GM19468 (cell line): ENCODE data around the gene NCOR2.

Source experiments
- ATAC-seq: cut with Tn5 transposase; IDR thresholded peaks from one replicate; pipeline ENCODE4 v1.9.1; 2021; ENCODE audit warnings: mild to moderate bottlenecking, moderate library complexity, moderate number of reproducible peaks; ENCODE audit not compliant: unreplicated experiment; ENCODE audit errors: extremely low read depth

NCOR2 gene

DNA sequence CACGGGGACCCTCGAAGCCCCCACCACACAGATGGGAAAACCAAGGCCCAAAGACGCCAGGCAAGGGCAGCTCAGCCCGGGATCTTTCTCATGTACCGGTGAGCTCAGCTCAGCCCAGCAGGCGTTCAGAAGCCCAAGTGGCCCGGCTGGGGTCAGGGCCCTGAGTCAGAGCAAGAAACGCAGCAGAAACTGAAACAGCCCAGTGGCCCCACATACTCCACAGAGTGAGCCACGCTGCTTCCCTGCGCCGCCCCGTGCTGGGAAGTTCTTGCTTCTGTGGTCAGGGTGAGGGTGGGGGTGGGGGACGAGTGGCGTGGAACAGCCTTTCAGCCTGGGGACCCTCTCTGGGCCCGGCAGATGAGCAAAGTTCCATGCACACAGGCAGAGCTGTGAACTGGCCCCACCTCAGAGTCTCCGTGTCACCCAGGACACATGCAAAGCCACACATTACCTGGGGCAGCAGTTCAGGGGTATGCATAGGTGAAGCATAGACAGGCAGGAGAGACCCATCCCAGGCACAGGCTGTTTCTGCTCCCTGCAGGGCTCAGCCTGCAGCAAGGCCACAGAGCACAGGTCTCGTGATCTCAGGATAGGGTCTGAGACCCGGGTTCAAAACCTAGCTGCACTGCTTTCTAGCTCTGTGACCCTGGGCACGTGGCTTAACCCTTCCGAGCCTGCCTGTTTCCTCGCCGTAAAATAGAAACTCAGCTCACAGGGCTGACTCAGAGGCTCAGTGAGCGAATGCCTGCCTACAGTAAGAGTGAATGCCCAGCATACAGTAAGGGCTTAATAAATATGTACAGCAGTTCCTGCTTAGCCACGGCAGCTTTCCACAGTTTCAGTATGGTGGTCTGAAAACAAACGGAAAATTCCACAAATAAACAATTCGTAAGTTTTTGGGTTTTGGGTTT lies 21.6 kb downstream of the NCOR2 start:
- ATAC-seq: peak; percentile 69

DNA sequence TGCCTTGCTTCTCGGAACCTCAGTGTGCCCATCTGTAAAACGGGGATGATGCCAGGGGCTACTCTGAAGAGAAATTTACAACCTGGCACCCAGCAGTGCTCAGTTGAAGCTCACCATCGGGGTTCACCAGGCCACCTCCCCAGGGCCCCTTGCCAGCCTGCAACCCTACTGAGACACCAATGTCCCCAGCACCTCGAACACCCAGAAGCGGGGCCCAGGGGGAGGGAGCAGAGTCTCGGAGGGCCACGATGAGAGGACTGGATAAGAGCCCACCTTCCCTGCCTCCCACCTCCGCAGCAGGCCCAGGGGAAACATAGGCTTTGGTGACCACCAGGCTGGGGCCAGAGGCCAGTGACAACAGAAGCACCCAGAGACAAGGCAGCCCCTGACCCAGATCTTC lies 22.4 kb downstream of the NCOR2 start:
- ATAC-seq: no peak

DNA sequence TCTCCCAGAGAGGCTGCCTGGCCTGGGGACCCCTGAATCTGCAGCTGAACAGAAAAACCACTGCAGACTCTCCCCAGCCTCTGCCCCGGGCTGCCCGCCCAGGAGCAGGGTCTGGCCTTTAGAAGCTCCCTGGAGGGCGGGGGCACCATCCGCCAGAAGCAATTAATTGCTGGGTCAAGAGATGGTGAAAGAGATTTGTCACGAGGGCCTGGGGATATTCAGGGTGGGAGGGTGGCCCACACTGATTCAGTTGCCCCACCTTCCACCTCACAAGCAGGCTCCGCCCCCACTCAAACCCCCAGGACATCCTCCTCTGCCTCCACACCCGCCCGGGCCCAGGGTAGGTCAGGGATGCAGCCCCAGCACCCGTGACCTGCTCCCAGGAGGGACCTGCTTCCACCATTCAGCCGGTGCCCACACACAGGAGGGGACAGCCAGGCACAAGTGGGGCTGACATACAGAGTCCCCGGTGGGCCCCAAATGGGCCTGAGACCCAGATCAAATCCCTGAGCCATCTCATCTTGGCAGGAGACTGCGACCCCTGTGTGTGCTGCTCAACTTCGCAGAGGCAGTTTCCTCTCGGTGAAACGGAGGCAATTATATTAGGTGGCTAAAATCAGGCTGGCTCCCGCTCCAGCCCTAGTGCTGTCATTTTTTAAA lies 23.0 kb downstream of the NCOR2 start:
- ATAC-seq: no peak

DNA sequence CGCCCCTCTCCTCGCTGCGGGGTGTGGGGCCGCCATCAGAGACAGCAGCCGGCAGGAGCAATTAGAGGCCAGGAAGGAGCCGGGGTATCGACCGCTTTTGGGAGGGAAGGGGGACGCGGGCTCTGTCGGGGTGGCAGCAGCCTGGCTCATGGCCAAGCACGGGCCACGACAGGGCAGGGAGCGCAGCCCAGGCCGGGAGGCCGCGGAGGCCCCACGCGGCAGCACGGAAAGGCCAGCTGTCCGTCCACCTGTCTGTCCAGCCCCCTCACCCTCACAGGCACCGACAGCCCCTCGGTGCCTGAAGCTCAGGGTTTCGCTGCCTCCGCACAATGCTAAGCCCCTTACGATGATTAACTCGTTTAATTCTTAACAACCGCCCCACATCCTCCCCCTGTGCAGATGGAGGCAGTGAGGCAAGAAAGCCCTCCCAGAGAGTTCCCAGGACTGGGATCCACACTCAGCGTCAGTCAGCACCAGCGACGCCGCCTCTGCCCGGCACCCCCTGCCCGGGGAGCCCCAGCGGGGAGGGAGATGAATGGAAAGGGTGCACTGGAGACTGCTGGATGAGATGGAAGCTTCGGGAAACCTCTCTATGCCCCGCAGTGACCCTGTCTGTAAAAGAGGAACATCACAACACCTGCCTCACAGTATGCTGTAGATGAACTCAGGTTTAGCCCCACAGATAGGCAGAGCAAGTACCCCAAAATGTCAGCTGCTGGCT lies 23.7 kb downstream of the NCOR2 start:
- ATAC-seq: no peak

DNA sequence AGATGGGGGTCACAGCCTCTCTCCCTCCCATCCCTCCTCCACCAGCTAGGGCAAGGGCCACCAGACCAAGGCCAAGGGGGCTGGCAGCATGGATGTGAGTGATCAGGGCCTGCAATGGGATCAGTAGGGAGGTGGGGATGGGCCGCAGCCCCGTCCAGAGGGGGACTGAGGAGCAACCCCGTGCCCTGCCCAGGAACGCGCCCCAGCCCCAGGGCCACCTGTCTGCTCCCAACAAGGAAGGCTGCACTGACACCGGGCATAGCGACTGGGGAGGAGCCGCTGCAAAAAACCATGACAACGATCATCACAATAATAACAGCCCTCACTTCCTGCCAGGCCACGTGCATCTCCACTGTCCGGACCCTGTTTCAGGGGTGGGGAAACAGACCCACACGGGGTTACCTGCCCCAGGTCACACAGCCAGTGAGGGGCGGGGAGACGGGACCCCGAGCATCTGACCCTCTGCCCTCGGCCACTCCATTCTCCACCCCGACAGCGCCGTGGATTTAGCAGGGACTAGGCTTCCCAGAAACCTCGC lies 24.3 kb downstream of the NCOR2 start:
- no peak for ATAC-seq

GRCh38 chr12:124542021-124542949 lies 25.1 kb downstream of the NCOR2 start:
- no peak for ATAC-seq

- no peak for ATAC-seq
Observed at GRCh38 chr12:124541322-124541721, 26.1 kb downstream of the NCOR2 start.

- ATAC-seq: no peak
Observed at GRCh38 chr12:124539084-124540041, 28.0 kb downstream of the NCOR2 start.

GRCh38 chr12:124538194-124539082 lies 29.0 kb downstream of the NCOR2 start:
- no peak for ATAC-seq

GRCh38 chr12:124537525-124538193 lies 29.8 kb downstream of the NCOR2 start:
- no peak for ATAC-seq

DNA sequence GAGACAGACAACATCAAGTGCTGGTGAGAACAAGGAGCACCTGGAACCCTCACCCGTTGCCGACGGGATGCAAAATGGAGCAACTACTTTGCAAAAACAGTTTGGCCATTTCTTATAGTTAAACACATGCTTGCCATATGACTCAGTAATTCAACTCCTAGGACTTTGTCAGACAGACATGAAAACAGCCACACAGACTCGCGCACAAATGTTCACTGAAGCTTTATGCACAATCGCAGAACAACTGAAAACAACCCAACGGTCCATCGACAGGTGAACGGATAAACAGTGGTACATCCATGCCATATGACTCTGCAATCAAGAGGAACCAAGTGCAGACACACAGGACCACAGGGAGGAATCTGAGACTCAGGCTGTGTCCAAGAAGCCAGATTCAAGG lies 30.8 kb downstream of the NCOR2 start:
- no peak for ATAC-seq

DNA sequence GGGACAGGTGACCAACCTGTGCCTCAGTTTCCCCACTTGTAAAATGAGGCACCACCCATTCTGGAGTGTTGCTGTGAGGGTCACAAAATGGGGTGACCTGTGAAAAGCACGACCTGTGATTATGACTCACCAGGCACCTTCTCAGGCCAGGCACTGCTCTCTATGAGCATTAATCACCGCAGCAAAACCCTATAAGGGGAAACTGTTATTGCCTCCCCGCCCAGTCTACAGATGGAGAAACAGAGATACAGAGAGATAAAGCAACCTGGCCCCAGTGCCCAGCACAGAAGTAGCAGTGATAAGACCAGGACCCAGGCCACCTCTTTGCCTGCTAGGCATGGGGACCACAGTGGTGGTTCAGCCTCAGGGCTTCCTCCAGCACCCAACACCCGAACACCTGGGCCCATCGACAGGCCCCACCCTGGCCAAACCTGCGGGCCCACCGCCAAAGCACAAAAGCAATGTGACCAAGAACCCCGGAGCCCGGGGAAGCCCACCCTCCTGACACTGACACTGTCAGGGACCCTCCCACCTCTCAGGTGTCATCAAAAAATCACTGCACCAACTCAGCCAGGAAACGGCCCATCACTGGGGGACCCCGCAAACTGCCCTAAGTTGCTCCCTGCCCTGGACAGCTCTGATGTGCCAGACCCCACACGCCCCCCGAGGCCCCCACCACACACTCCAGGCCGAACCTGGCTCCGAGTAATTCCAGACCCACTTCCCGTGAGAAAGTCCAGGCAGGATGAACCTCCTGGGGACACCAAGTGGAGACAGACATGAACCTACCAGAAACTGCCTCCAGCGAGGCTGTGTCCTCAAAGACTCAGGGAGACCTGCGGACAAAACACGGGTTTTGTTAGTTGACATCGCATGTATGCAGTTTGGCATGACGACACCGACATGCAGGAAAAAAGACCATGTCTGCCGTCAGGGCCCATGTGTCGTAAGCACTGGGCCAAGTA lies 32.4 kb downstream of the NCOR2 start:
- ATAC-seq: no peak

- no peak for ATAC-seq
Observed at GRCh38 chr12:124533456-124533855, 34.0 kb downstream of the NCOR2 start.

DNA sequence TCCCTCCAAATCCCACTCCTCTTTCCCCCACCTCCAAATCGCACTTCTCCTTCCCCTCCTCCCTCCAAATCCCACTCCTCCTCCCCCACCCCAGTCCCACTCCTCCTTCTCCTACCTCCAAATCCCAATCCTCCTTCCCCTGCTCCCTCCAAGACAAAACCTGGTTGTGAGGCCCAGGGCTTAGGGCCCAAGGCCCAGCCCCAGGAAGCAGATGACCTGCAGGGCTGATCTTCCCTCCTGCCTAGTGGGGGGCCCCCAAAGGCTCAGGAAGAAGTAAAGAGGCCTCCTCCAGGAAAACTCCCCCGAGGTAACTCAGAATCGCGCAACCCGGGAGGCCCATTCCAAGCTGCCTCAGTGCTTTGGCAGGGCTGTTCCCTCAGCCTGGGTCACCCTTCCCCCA lies 34.4 kb downstream of the NCOR2 start:
- no peak for ATAC-seq

DNA sequence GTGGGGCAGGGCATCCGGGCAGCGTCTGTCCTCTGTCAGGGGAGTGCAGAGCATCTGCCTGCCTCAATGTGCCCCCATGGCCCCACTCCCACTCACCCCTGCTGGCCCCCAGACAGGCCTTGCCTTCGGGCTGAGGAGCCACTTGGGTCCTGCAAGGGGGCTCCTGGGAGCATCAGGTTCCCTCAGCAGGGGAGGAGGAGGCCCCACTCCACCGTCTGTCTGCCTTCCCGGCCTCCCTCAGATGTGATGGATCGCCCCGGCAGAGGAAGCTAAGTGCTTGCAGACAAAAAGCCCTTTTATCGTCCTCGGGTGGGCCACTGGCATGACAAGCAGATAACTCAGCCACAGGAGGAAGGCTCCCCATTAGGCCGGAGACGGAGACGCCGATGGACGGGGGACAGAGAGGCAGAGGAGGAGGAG lies 35.1 kb downstream of the NCOR2 start:
- ATAC-seq: no peak

DNA sequence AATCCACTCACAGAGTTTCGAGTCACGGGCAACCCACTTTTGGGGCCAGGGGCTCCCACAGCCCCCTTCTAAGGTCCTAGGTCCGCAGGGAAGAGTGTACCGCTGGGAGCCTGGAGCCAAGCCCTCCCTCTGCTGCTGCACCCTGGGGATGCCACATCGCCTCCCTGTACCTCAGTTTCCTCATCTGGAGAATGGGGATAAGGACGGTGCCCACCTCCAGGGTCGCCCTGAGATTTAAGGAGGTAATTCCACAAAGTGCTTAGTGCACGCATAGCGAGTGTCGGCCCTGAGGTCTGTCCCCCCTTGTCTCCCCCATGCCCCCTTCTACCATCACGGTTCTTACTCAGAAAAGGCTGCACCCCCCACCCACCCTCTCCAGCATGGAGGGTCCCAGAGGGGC lies 35.5 kb downstream of the NCOR2 start:
- no peak for ATAC-seq
